ENCODE results near the gene ZCCHC7. TPM values are rescaled to one million over a fixed set of nuclear protein-coding genes. Genes with fewer than 3 reads are reported as not detected.

Gene ZCCHC7
- total RNA-seq, 1 experiment from 2014 or later = 31.2 TPM

GRCh38 chr9:37378613-37379004 lies 258.2 kb downstream of the ZCCHC7 start:
- no peak overlapping the region for H3K9ac ChIP-seq (ENCODE audit: low read length)
- H3K79me2 ChIP-seq (ENCODE audit: insufficient read depth, low read length) = no peaks in the 10 kb centered on the region
- H2AFZ ChIP-seq (ENCODE audit: low read depth, low read length, poor library complexity, severe bottlenecking) = no peak overlapping the region
- H3K9me3 ChIP-seq (ENCODE audit: control insufficient read depth in 1 of 2, insufficient read depth in 1 of 2, low read depth in 1 of 2, low read length in 2 of 2) = no peaks in the 10 kb centered on the region; a peak in 1 of 4 replicates
- no peak overlapping the region for H3K4me3 ChIP-seq (replicated peaks in 1 of 2; ENCODE audit: low read depth in 1 of 2, low read length in 2 of 2)
- H3K4me1 ChIP-seq (ENCODE audit: control insufficient read depth in 1 of 2, insufficient read depth in 2 of 2, low read length in 2 of 2) = no peaks in the 10 kb centered on the region
- H3K9me2 ChIP-seq (ENCODE audit: insufficient read depth) = no peaks in the 10 kb centered on the region
- H4K20me1 ChIP-seq (ENCODE audit: insufficient read depth) = no peaks in the 10 kb centered on the region
- intact Hi-C loops (cut with micrococcal nuclease) = no loop called here
- H3K4me2 ChIP-seq (ENCODE audit: low read length) = no peak overlapping the region
- no peak for ATAC-seq
- no TSS peak for BruUV-seq (replicated peaks)
- TF ChIP-seq, protein P1, sequence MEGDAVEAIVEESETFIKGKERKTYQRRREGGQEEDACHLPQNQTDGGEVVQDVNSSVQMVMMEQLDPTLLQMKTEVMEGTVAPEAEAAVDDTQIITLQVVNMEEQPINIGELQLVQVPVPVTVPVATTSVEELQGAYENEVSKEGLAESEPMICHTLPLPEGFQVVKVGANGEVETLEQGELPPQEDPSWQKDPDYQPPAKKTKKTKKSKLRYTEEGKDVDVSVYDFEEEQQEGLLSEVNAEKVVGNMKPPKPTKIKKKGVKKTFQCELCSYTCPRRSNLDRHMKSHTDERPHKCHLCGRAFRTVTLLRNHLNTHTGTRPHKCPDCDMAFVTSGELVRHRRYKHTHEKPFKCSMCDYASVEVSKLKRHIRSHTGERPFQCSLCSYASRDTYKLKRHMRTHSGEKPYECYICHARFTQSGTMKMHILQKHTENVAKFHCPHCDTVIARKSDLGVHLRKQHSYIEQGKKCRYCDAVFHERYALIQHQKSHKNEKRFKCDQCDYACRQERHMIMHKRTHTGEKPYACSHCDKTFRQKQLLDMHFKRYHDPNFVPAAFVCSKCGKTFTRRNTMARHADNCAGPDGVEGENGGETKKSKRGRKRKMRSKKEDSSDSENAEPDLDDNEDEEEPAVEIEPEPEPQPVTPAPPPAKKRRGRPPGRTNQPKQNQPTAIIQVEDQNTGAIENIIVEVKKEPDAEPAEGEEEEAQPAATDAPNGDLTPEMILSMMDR (IDR thresholded peaks at IDR 0.05 in 2 of 3, conservative IDR thresholded peaks at IDR 0.05 in 1 of 3; ENCODE audit: borderline replicate concordance in 1 of 3, insufficient read depth in 1 of 3, low read depth in 2 of 3, low read length in 2 of 3) = no peak
- TF ChIP-seq EZH2phosphoT487 (IDR thresholded peaks at IDR 0.05; ENCODE audit: borderline replicate concordance) = no peak
- TF ChIP-seq ZNF274 (IDR thresholded peaks at IDR 0.05; ENCODE audit: low read depth, low read length) = no peak
- TF ChIP-seq, protein P2, sequence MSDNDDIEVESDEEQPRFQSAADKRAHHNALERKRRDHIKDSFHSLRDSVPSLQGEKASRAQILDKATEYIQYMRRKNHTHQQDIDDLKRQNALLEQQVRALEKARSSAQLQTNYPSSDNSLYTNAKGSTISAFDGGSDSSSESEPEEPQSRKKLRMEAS (IDR thresholded peaks at IDR 0.05) = no peak
- no peak for TF ChIP-seq POLR2A (IDR thresholded peaks at IDR 0.05; ENCODE audit: borderline replicate concordance, extremely low read depth, insufficient read depth, insufficient read length)
- TF ChIP-seq, protein P3, sequence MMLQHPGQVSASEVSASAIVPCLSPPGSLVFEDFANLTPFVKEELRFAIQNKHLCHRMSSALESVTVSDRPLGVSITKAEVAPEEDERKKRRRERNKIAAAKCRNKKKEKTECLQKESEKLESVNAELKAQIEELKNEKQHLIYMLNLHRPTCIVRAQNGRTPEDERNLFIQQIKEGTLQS (IDR thresholded peaks at IDR 0.05) = no peak
- TF ChIP-seq EZH2 (IDR thresholded peaks at IDR 0.05) = no peak
- no peak for TF ChIP-seq TCF7L2 (IDR thresholded peaks at IDR 0.05; ENCODE audit: borderline replicate concordance, extremely low read depth, insufficient read depth, insufficient read length)
- no peak for TF ChIP-seq SP1 (IDR thresholded peaks at IDR 0.05; ENCODE audit: low read depth)
- TF ChIP-seq EGR1 (IDR thresholded peaks at IDR 0.05; ENCODE audit: low read depth) = no peak
- TF ChIP-seq REST (IDR thresholded peaks at IDR 0.05; ENCODE audit: low read depth) = no peak
- TF ChIP-seq ZBTB33 (IDR thresholded peaks at IDR 0.05; ENCODE audit: extremely low read depth, insufficient replicate concordance, low read length) = no peak
- no peak for TF ChIP-seq ELF1 (IDR thresholded peaks at IDR 0.05; ENCODE audit: borderline replicate concordance, low read depth)
- no peak for TF ChIP-seq ZFX (IDR thresholded peaks at IDR 0.05)
- no peak for TF ChIP-seq POLR2AphosphoS5 (IDR thresholded peaks at IDR 0.05; ENCODE audit: low read depth, low read length)
- TF ChIP-seq SRF (IDR thresholded peaks at IDR 0.05; ENCODE audit: low read depth) = no peak
- TF ChIP-seq CEBPB (IDR thresholded peaks at IDR 0.05; ENCODE audit: low read depth) = no peak
- DNase-seq (ENCODE audit: low read depth, low spot score) = no peak
- 0 out of 2 replicates have a peak, but pooled peaks cover 4% of the 10 kb centered on the region for H3K27me3 ChIP-seq (ENCODE audit: insufficient read depth, low read length)
- H3K27ac ChIP-seq (ENCODE audit: low read depth, low read length) = no peak overlapping the region
- CTCF ChIA-PET = no interaction called here
- RAD21 ChIA-PET (ENCODE audit: low non-redundant PET in 1 of 2, low total read pairs in 2 of 2, uncharacterized antibody in 2 of 2, unreplicated experiment in 2 of 2) = no interaction called here
- H3K36me3 ChIP-seq (ENCODE audit: control insufficient read depth in 1 of 2, insufficient read depth in 2 of 2, low read length in 2 of 2) = no peaks in the 10 kb centered on the region
- POLR2A ChIA-PET = no interaction called here

Measured in HCT116 (cell line).